Activated CD4-positive, alpha-beta T cell treated with anti-CD3 and anti-CD28 coated beads for 36 hours (primary cell): ENCODE data around the gene PSMD14. TPM values are rescaled to one million over a fixed set of nuclear protein-coding genes. Genes with fewer than 3 reads are reported as not detected.
A peak's percentile ranks its signal among the peaks of the same experiment; 100 is the strongest.

Source experiments
- ATAC-seq: fragments of 200-7000 bp; cut with Tn5 transposase; one replicate; pipeline ENCODE4 v1.10.0; 2021; ENCODE audit warnings: mild to moderate bottlenecking, moderate library complexity
- CTCF ChIA-PET: fragments of 350-600 bp; sonication (Branson Sonifier 250); formaldehyde crosslinking; loops from one replicate; lab custom pipeline; 2021; ENCODE audit warnings: antibody characterized with exemption; lab: Charles Lee
- POLR2A ChIA-PET: fragments of 350-600 bp; sonication (Branson Sonifier 250); formaldehyde crosslinking; loops from one replicate; lab custom pipeline; 2021; ENCODE audit warnings: antibody characterized with exemption, inconsistent platforms; lab: Charles Lee
- DNase-seq: peaks from one replicate; pipeline ENCODE4 v3.0.0-alpha.2; 2020
- H3K27ac Mint-ChIP-seq: one replicate; pipeline ENCODE4 v1.8.0; 2021; ENCODE audit warnings: mixed read lengths
- H3K27me3 Mint-ChIP-seq: one replicate; pipeline ENCODE4 v1.8.0; 2021; ENCODE audit warnings: mixed read lengths
- H3K36me3 Mint-ChIP-seq: one replicate; pipeline ENCODE4 v1.8.0; 2021; ENCODE audit warnings: low read depth, mixed read lengths
- H3K4me1 Mint-ChIP-seq: one replicate; pipeline ENCODE4 v1.8.0; 2021; ENCODE audit warnings: mixed read lengths
- H3K4me3 Mint-ChIP-seq: one replicate; pipeline ENCODE4 v1.8.0; 2021; ENCODE audit warnings: mild to moderate bottlenecking, moderate library complexity, mixed read lengths
- H3K9me3 Mint-ChIP-seq: one replicate; pipeline ENCODE4 v1.8.0; 2021; ENCODE audit warnings: low read depth, mixed read lengths
- intact Hi-C, 2 experiments: fragments of 100-400 bp; cut with DNase I in 1 of 2; cut with micrococcal nuclease in 1 of 2; formaldehyde crosslinking; loops; one replicate each; pipeline versions ENCODE4 v1.14.2 to v1.15.1; 2022 to 2024; cut with DNase I, micrococcal nuclease
- total RNA-seq, 2 experiments: library from RNA; stranded (reverse); gene quantifications; one replicate each; pipeline ENCODE4 v1.2.3, GENCODE V29; 2021

Gene PSMD14
- total RNA-seq, 2 experiments from 2014 or later, result 69.5 to 85.7 TPM

GRCh38 chr2:161420406-161421074 is 112.3 kb downstream of the PSMD14 start:
- no peak overlapping the region for H3K4me3 Mint-ChIP-seq
- intact Hi-C loops, result loop anchor here (5.0 to 10.0 kb wide), 2 partner anchors 524 to 532 kb away; no protein-coding TSS in a partner anchor
- ATAC-seq (no peak), DNase-seq (no peak)
- peaks cover 87% of the 10 kb centered on the region for H3K27me3 Mint-ChIP-seq
- H3K36me3 Mint-ChIP-seq, result peaks cover 2% of the 10 kb centered on the region
- H3K4me1 Mint-ChIP-seq, result peaks cover 43% of the 10 kb centered on the region
- no peaks in the 10 kb centered on the region for H3K9me3 Mint-ChIP-seq
- H3K27ac Mint-ChIP-seq, result no peak overlapping the region
- POLR2A ChIA-PET, result no interaction called here
- CTCF ChIA-PET, result interaction anchor here (0.7 kb wide), 1 partner anchor 327 kb away, joined by 3 read pairs; no protein-coding TSS in a partner anchor

- peaks cover 85% of the 10 kb centered on the region for H3K27me3 Mint-ChIP-seq
- peaks cover 36% of the 10 kb centered on the region for H3K4me1 Mint-ChIP-seq
- no peak overlapping the region for H3K27ac Mint-ChIP-seq
- ChIA-PET POLR2A (no interaction called here), CTCF (interaction anchor here (0.7 to 1.4 kb wide), 3 partner anchors 10 to 1142 kb away, joined by 3 to 4 read pairs (median 3); no protein-coding TSS in a partner anchor)
- ATAC-seq, result no peak
- intact Hi-C loops, result loop anchor here (5.0 to 10.0 kb wide), 2 partner anchors 523 to 531 kb away; no protein-coding TSS in a partner anchor
- no peak for DNase-seq
- no peak overlapping the region for H3K4me3 Mint-ChIP-seq
- H3K36me3 Mint-ChIP-seq, result peaks cover 2% of the 10 kb centered on the region
- H3K9me3 Mint-ChIP-seq, result no peaks in the 10 kb centered on the region
These were observed 113.5 kb downstream of the PSMD14 start for GRCh38 chr2:161421686-161422085.

- Mint-ChIP-seq H3K36me3 (peaks cover 3% of the 10 kb centered on the region), H3K27me3 (peaks cover 83% of the 10 kb centered on the region), H3K4me3 (peak overlapping the region; percentile 52), H3K9me3 (peaks cover 1% of the 10 kb centered on the region), H3K27ac (no peak overlapping the region), H3K4me1 (peaks cover 33% of the 10 kb centered on the region)
- POLR2A ChIA-PET, result no interaction called here
- CTCF ChIA-PET, result interaction anchor here (1.0 to 1.4 kb wide), 2 partner anchors 11 to 1144 kb away, joined by 3 read pairs; no protein-coding TSS in a partner anchor
- DNase-seq (no peak), ATAC-seq (no peak)
- intact Hi-C loops, result loop anchor here (5.0 to 10.0 kb wide), 2 partner anchors 522 to 529 kb away; no protein-coding TSS in a partner anchor
These were observed 114.7 kb downstream of the PSMD14 start for GRCh38 chr2:161422816-161423403.

GRCh38 chr2:161423421-161424393 is 115.5 kb downstream of the PSMD14 start:
- CTCF ChIA-PET, result no interaction called here
- ATAC-seq (peak; percentile 28), DNase-seq (peak; percentile 31)
- H3K27ac Mint-ChIP-seq, result no peak overlapping the region
- intact Hi-C loops, result loop anchor here (1.0 to 10.0 kb wide), 3 partner anchors 7 to 529 kb away; partner anchors contain the start of gene TBR1 (in 1 of the 2)
- H3K9me3 Mint-ChIP-seq, result peaks cover 1% of the 10 kb centered on the region
- peaks cover 28% of the 10 kb centered on the region for H3K4me1 Mint-ChIP-seq
- H3K4me3 Mint-ChIP-seq, result peak overlapping the region; percentile 61
- POLR2A ChIA-PET, result interaction anchor here (0.6 kb wide), 1 partner anchor 200 kb away, joined by 3 read pairs; no protein-coding TSS in a partner anchor
- peaks cover 3% of the 10 kb centered on the region for H3K36me3 Mint-ChIP-seq
- peaks cover 81% of the 10 kb centered on the region for H3K27me3 Mint-ChIP-seq

- H3K4me1 Mint-ChIP-seq, result peaks cover 21% of the 10 kb centered on the region
- POLR2A ChIA-PET, result interaction anchor here (0.6 kb wide), 2 partner anchors 8 to 200 kb away, joined by 3 to 8 read pairs; partner anchors contain the start of gene TBR1
- H3K9me3 Mint-ChIP-seq, result peaks cover 1% of the 10 kb centered on the region
- H3K27me3 Mint-ChIP-seq, result peaks cover 81% of the 10 kb centered on the region
- DNase-seq (no peak), ATAC-seq (no peak)
- CTCF ChIA-PET, result interaction anchor here (0.6 to 2.3 kb wide), 2 partner anchors 8 to 201 kb away, joined by 3 to 8 read pairs; partner anchors contain the start of gene TBR1
- peaks cover 3% of the 10 kb centered on the region for H3K36me3 Mint-ChIP-seq
- no peak overlapping the region for H3K27ac Mint-ChIP-seq
- intact Hi-C loops, result loop anchor here (1.0 to 10.0 kb wide), 3 partner anchors 8 to 528 kb away; partner anchors contain the start of gene TBR1 (in 1 of the 2)
- H3K4me3 Mint-ChIP-seq, result peak overlapping the region; percentile 61
These were observed 116.2 kb downstream of the PSMD14 start for GRCh38 chr2:161424394-161424769.

- H3K27ac Mint-ChIP-seq, result no peak overlapping the region
- intact Hi-C loops, result loop anchor here (1.0 to 10.0 kb wide), 3 partner anchors 9 to 527 kb away; partner anchors contain the start of gene TBR1 (in 2 of the 2)
- H3K27me3 Mint-ChIP-seq, result peaks cover 78% of the 10 kb centered on the region
- ChIA-PET POLR2A (interaction anchor here (0.6 kb wide), 2 partner anchors 9 to 201 kb away, joined by 3 to 8 read pairs; partner anchors contain the start of gene TBR1), CTCF (interaction anchor here (0.6 to 2.3 kb wide), 3 partner anchors 9 to 200 kb away, joined by 3 to 8 read pairs (median 4); partner anchors contain the start of gene TBR1)
- no peak overlapping the region for H3K4me3 Mint-ChIP-seq
- ATAC-seq (no peak), DNase-seq (no peak)
- H3K36me3 Mint-ChIP-seq, result peaks cover 3% of the 10 kb centered on the region
- H3K4me1 Mint-ChIP-seq, result peaks cover 21% of the 10 kb centered on the region
- H3K9me3 Mint-ChIP-seq, result peaks cover 1% of the 10 kb centered on the region
These were observed 116.9 kb downstream of the PSMD14 start for GRCh38 chr2:161424891-161425727.

- H3K27me3 Mint-ChIP-seq, result peaks cover 75% of the 10 kb centered on the region
- H3K9me3 Mint-ChIP-seq, result peaks cover 1% of the 10 kb centered on the region
- H3K36me3 Mint-ChIP-seq, result peaks cover 3% of the 10 kb centered on the region
- no peak for ATAC-seq
- ChIA-PET CTCF (interaction anchor here (1.0 to 2.3 kb wide), 2 partner anchors 9 to 10 kb away, joined by 4 to 8 read pairs; partner anchors contain the start of gene TBR1), POLR2A (no interaction called here)
- intact Hi-C loops, result loop anchor here (1.0 to 10.0 kb wide), 2 partner anchors 10 to 519 kb away; partner anchors contain the start of gene TBR1 (in 1 of the 2)
- peaks cover 21% of the 10 kb centered on the region for H3K4me1 Mint-ChIP-seq
- no peak overlapping the region for H3K4me3 Mint-ChIP-seq
- no peak overlapping the region for H3K27ac Mint-ChIP-seq
- no peak for DNase-seq
These were observed 117.7 kb downstream of the PSMD14 start for GRCh38 chr2:161425728-161426454.

GRCh38 chr2:161426455-161426921 is 118.3 kb downstream of the PSMD14 start:
- Mint-ChIP-seq H3K27ac (no peak overlapping the region), H3K36me3 (peaks cover 3% of the 10 kb centered on the region), H3K27me3 (peaks cover 72% of the 10 kb centered on the region), H3K4me3 (peak overlapping the region; percentile 20), H3K4me1 (peaks cover 21% of the 10 kb centered on the region), H3K9me3 (peaks cover 1% of the 10 kb centered on the region)
- DNase-seq (no peak), ATAC-seq (peak; percentile 4)
- intact Hi-C loops, result loop anchor here in 1 of 2 experiments (10.0 kb wide), 1 partner anchor 518 kb away; no protein-coding TSS in a partner anchor
- POLR2A ChIA-PET, result no interaction called here
- CTCF ChIA-PET, result interaction anchor here (1.0 to 2.3 kb wide), 2 partner anchors 9 to 10 kb away, joined by 4 to 8 read pairs; partner anchors contain the start of gene TBR1
